CD4-positive, alpha-beta T cell treated with Interleukin-4 for 1 hour (primary cell): Measurements from ENCODE around the gene TTYH1.

Experiments used
- DNase-seq, 2 donors: peaks; one replicate each; pipeline ENCODE4 v3.0.0-alpha.2; 2020 to 2022

TTYH1 gene

GRCh38 chr19:54484451-54484850, 69.2 kb downstream of the TTYH1 start:
- no peak for DNase-seq

- DNase-seq: no peak
Measured at GRCh38 chr19:54485851-54486250, 70.6 kb downstream of the TTYH1 start.
